HG03442 (cell line): ENCODE results near the gene CSNK2A1.
"Not testable (repeated sequence)": the region's sequence is repeated elsewhere in the genome, so short reads cannot be mapped to it uniquely, and the experiment has no call there.

Experiments
- ATAC-seq: cut with Tn5 transposase; IDR thresholded peaks from one replicate; pipeline ENCODE4 v1.9.1; 2021; ENCODE audit warnings: mild to moderate bottlenecking, moderate library complexity; ENCODE audit not compliant: unreplicated experiment

Gene CSNK2A1

DNA sequence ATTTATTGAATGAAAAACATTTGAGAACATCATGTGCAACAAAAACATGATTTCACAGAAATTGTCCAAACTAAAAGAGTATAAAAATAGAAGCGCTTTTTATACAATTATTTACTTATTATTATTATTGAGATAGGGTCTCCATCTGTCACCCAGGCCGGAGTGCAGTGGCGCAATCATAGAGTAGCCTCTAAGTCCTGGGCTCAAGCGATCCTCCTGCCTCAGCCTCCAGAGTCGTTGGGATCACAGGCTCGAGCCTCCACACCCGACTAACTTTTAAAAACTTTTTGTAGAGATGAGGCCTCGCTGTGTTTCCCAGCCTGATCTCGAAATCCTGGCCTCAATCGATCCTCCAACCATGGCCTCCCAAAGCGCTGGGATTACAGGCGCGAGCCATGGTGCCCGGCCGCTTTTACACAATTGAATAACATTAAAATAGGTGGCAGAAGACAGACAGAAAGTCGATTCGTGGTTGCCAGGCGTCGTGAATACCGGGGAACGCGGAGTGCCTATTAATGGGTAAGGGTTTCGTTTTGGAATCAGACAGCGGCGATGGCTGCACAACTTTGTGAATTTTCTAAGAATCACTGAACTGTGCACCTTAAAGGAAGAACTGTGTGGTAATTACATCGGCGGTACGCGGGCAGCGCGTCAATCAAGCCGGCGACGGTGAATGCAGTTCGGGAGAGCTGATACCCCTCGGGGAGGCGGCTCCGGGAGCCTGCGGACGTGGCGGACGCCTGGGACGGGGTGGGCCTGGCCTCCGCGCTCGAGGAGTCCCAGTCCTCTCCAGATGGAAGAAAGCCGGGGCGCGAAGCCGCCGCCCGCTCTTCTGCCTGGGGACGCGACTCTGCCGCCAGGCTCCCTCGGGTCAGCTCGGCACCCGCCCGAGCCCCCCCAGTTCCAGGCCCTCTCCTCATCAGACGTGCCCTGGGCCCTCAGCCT is 82.1 kb downstream of the CSNK2A1 start:
- peak; percentile 41 for ATAC-seq

DNA sequence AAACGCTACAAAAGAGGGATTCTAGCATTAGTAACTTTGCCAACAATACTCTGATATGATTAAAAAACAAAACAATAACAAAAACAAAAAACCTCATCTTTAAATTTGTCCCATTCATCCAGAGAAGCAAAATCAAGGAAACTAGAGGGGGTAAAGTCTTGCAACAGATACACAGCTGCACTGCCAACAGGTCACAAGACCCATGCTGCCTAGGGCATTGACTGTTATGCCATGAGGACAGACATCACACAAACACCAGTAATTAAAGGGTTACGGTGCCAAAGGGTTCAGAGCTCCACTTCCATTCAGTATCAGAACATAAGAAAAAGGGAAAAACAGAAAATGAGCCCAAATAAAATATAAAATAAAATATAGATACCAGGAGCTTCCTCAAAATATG is 82.9 kb downstream of the CSNK2A1 start:
- ATAC-seq = no peak

DNA sequence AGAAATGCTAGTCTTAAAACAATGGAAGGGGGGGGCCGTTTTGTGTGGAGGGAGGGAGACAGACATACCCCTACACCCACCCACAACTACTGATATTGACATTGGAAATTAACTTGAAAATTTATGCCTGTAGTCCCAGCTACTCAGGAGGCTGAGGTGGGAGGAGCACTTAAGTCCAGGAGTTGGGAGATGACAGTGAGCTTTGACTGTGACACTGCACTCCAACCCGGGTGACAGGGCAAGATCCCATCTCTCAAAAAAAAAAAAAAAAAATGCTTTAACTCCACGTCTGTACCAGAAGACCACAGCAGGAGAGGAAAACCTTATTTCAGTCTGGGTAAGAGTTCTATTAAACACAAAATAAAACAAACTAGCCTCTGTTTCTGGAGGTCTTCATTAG is 83.4 kb downstream of the CSNK2A1 start:
- no peak for ATAC-seq

DNA sequence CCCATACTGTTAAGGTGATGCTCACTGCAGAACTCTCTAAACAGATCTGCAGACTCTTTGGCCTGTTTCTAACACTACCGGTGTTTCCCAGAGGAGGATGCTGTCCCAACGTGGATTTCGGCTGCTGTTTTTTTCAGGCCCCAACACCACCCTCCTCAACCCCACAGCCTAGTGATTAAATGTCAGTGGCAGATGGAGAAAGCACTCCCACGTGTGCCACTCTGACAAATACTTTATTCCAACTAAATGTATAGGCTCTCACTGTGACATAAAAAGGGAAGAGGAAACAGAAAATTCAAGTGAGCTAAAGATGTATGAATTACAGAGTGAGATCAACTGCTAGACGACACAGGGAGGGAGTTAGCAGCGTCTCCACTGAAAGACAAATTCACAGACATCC is 84.8 kb downstream of the CSNK2A1 start:
- no peak for ATAC-seq

DNA sequence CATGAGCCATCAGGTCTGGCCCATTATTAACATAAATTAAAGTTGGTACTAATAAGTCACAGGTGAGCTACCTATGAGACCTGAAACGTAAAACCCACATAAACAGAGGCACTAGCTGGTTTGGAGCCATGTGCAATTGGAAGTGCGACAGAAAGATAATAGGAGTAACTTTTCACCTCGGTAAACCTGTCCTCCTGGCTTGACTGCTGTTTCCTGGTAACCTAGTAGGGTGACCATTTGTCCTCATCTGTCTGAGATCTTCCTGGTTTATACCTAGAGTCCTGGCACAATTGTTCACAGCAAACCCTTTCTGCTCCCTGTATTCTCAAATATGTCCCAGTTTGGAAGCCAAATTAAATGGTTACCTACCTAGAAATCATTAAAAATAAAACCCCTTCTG is 88.6 kb downstream of the CSNK2A1 start:
- no peak for ATAC-seq

DNA sequence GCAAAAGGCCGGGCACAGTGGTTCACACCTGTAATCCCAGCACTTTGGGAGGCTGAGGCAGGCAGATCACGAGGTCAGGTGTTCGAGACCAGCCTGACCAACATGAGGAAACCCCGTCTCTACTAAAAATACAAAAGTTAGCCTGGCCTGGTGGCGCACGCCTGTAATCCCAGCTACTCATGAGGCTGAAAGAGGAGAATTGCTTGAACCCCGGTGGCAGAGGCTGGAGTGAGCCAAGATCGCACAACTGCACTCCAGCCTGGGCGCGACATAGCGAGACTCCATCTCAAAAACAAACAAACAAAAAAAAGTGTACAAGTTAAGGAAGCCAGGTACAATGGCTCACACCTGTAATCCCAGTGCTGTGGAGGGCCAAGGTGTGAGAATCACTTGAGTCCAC is 91.6 kb downstream of the CSNK2A1 start:
- ATAC-seq = not testable (repeated sequence)

DNA sequence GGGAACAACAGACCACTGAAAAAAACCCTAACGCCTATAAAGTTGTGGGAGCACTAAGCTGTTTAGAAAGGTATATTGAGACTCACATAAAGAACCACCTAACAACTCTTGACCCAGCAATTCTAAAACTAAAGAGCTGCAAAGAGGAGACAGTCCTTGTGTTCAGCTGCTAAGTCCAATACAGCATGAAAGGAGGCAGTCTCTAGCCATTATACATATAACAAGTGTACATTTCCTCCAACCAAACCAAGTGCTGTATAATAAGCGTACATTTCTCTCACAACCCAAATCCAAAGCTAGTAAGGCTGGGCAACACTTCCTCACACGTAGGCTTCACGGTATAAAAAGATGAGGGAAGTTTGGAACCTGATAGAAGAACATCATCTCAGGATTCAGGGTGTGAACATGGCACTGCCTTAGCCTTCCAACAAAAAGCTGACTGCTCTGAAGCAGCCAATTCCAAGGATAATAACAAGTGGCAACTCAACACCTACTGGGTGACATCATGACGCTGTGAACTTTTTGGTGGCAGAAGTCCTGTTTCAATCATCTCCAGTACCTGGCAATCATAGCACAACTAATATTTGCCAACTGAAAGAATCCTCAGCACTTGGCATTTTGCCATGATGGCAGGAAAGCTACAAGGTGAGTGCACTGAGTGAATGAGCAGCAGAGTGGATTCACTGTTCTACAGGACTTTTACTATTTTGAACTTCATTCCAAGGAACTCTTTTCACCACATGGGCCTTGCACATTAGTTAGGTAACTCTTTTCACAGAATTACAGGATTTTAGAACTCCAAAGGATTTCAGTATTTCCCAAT is 97.9 kb downstream of the CSNK2A1 start:
- no peak for ATAC-seq

DNA sequence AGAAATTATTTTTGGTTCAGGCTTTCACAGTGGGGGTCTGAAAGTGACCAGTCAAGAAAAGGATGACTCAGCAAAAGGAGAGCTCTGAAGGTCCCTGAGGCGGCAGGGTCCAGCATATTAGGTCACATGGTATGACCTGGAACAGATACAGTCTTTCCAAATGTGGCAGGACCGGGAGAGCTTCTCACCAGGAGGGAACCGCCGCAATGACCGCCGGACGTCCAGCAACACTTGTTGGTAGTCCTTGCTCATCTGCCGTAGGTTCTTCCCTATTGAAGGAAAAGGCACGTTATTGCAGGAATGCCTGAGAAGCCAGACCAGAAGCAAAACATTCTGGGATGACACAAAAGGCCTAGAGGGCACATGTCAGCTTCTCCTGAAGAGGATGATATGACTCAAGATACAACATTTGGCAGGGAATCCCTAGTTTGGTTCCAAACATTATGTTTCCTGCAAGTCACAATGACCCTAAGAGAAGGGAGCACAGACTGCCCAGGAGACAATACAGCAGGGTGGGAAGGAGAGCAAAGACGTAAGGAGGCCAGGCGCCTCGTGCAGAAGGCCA is 98.6 kb downstream of the CSNK2A1 start:
- ATAC-seq = no peak

DNA sequence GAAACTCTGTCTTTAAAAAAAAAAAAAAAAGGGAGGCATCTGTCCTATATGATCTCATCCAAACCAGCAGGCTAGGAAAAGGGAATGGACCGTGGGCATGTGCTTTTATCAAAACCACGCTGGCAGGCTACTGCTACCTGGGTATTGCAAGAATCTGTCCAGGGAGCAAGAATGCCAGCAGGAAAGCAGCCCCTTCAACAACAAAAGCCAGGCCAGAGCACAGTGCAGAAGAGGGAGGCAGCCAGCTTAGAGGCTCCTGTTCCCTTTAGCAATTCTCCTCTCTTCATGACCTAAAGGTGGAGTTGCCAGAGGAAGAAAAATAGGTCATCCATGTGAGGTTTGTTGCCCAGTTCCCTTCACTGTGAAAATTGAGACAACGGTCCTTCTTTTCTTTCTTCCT is 99.5 kb downstream of the CSNK2A1 start:
- no peak for ATAC-seq

DNA sequence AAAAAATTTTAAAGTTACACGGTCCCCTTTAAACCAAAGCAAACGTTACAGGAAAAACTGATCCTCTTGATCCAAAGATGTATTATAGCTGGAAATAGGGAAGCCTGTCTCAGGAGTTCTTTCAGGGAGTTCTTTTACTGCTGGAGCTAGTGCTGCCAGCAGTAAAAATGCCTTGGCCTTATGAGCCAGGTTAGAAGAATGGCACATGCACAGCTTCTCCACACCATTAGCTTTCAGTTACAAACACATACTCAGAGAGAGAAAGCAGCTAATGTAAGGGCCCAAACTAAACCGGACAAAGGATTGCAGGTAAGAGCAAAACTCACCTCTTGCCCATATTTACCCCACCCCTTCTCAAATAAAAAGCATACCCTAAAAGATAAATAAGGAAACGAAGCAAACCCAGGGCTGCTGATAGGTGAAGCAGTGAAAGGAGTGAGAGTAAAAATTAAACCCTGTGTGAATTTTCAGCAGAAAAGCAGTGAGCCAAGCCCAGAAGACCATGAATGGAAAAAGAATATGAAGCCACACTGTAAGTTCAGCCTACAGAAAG is 100.3 kb downstream of the CSNK2A1 start:
- no peak for ATAC-seq

DNA sequence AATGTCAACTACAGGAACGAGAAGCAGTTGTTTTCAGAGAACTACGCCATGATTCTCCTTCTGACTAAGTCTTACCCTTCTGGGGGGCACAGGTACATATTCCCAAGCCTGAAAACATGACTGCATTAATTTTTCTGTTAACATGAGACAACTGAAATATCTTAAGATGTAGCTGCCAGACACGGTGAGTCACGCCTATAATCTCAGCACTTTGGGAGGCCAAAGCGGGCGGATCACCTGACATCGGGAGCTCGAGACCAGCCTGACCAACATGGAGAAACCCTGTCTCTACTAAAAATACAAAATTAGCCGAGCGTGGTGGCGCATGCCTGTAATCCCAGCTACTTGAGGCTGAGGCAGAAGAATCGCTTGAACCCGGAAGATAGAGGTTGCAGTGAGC is 103.0 kb downstream of the CSNK2A1 start:
- no peak for ATAC-seq

DNA sequence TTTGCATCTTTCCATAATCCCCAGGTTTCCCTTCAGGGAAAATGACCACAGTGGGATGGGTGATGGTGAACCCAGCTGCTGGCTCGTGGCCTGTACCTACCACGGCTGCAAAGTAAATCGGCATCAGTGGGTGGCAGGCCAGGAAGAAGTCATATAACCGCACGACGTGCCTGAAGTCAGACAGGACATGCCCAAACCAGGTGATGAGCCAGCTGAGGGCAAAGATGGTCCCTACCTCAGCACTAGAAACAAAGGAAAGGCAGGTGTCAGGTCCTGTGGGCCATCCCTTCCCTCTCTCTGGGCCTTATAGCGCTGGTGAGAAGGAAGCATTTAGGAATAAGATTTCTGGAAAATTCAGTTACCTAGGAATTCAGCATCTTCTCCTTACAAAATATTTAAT is 103.4 kb downstream of the CSNK2A1 start:
- ATAC-seq = no peak

DNA sequence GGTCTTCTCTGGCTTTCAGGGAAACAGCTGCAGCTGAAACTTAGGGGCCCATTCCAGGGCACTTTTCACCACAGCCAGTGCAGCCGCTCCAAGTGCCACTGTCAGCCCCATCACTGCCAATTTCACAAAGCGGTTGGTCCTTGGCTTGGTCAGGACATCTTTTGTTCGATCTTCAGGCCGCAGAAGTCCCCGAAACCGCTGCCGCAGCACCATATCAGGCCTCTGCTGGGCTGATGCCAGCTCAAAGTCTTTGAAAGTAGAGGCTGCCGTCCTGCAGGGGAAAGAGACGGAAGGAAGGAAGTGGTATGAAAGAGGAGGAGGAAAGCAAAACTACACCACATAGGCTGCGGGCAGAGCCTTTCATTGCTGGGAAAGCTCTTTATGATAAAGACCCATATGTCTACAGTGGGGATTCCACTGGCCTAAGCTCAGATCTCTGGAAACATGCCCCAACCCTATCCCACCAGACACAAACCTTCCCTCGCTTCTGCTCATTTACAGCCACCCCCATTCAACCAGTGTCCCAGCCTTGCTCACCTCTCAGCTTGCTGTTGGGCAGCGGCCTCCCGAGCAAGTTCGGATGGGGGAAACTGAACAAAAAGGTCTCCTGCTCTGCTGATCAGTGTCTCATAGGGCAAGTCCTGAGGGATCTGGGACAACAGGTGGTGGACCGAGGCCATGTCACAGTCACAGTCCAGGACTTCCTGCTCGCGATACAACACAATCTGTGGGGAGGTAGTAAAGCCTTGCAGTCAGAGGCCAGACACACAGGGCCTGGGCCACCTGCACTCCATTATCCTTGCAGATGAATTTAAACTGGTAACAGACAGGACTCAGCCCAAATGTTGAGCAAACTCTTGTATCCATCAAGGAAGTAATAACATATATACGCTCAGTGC is 104.8 kb downstream of the CSNK2A1 start:
- no peak for ATAC-seq

DNA sequence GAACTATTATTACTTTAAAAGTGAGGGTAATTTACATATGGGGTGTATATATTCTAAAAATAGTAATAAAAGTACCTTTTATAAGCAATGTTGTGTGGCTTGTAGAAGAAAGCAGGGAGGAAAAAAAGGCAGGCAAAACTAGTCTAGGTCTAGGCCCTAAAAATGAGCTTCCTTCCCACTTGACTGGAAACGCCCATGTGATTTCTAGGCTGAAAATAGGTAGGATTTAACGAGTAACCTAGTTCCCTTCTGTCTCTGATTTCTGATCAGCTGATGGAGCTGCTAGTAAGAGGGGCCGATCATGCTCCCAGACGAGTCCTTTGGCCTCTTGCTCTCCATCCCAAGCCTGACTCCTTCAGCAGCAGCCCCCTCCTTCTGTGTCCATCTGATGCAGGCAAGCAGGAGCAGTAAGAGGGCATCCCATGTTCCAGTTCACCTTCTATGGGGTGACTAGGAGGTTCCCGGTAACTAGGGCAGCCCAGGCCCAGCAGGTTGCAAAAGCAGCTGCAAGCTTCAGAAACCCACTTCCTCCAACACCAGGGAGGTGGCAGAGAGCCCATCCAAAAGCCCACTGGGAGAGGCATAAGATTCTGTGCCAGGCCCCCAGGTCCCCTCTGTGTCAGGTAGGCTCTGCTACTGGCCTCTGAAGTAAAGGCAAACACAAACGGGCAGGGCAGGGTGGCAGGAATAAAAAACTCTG is 105.7 kb downstream of the CSNK2A1 start:
- ATAC-seq = no peak

DNA sequence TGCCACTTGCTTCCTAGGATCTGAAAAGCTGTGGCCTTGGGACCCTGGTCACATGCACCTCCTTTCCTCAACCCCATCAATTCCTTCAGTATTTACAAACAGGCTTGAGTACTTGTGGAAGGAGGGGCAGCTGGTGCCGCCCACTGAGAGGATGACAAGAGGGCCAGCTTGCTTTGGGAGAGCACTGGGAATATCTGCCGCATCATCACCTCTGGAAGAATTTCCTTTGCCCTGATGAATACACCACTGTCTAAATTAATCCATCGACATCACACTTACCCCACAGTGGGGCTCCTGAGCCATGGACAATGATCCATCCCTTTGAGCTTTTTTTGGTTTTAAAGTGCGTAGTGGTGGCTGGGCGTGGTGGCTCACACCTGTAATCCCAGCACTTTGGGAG is 107.1 kb downstream of the CSNK2A1 start:
- ATAC-seq = no peak

DNA sequence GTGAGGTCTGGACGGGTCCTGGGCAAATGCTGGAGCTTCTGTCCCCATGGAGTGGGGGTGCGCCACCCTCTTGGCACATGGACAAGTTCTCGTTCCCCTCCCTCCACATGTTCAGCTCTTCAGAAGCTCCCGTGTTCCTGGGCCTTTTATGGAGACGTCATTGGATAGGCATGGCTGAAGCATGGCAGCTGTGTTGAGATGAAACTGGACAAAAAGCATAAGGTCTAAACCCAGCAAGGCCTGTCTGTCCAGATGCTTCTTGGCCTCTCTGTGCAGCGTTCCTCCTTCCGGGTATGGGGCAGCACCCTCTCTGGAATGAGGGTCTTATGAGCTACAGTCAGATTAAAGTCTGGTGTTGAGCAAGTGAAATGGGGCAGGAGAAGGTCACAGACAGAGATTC is 108.0 kb downstream of the CSNK2A1 start:
- ATAC-seq = no peak

DNA sequence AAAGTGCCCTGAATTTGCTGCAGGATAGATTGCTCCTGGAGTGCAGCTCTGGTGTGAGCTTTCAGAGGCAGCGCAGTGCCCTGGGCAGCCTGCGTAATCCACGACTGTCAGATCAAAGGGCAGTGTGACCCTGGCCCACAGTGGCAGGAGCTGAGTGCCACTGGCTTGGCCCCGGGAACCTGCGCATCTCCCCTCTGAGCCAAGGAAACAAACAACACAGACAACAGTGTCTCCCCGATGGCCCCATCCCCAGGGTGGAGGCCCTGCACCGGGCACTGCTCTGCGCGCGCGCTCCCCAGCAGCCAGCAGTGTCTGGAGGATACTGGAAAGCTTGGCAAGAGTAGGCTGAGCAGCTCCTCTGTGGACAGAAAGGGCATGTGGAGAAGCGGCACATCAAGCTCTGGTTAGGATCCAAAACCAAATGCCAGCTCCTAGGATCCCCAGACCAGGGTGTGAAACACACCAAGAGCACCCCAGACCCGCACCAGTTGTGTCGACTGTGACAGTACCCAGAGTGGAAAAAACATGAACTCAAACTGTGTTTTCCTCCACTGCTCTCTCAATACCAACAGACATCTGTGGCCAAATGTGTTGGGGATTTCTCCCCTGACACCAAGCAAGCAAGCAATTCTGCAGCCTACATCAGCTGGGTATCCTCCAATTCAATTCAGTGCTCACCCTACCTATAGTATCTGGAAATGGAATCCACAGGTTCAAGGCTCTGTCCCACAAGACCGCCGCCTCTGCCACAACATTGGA is 108.8 kb downstream of the CSNK2A1 start:
- no peak for ATAC-seq

DNA sequence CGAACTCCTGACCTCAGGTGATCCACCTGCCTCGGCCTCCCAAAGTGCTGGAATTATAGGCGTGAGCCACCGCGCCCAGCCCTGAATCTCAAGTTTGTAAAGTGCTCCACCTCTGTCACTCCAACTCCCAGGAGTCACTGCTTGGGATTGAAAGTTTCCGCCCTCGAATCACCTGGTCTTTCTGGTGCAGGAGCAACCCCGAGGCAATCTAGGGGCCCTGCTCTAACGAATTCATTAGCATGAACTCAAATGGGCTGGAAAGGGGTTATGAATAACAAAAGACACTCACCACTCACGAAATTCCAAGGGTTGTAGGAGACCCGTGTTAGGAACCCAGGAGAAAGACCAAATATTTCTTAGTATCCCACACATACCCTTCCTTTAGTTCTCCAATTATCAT is 109.4 kb downstream of the CSNK2A1 start:
- ATAC-seq = no peak
